Femur (tissue), 1 donor: ENCODE measurements around the gene OGA.

Experiments
- DNase-seq: peaks from one replicate; pipeline ENCODE4 v3.0.0-alpha.2; 2017

The OGA gene

GRCh38 chr10:101773923-101774588, 44.2 kb downstream of the OGA start:
- DNase-seq: no peak

GRCh38 chr10:101772895-101773761, 45.1 kb downstream of the OGA start:
- DNase-seq: no peak

- DNase-seq: no peak
These were observed 46.0 kb downstream of the OGA start for GRCh38 chr10:101772017-101772894.

DNA sequence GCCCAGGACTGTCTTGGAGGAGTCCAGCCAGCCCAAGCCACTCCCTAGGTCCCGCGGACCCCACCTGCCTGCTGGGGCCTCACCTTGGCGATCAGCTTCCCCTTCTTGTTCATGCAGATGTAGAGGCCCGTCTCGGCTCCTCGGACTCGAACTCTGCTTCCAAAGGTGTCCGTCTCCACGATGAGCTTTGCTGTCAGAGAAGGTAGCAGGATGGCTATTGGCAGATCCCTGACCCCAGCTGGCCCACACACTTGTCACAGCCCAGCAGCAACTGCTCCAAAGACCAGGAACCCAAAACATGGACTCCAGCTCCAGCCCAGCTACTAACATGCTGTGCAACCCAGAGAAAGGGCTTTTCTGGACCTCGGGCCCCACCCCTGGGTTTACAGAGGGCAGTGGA, 46.9 kb downstream of the OGA start:
- no peak for DNase-seq

- no peak for DNase-seq
These were observed 47.7 kb downstream of the OGA start for GRCh38 chr10:101770331-101771215.

DNA sequence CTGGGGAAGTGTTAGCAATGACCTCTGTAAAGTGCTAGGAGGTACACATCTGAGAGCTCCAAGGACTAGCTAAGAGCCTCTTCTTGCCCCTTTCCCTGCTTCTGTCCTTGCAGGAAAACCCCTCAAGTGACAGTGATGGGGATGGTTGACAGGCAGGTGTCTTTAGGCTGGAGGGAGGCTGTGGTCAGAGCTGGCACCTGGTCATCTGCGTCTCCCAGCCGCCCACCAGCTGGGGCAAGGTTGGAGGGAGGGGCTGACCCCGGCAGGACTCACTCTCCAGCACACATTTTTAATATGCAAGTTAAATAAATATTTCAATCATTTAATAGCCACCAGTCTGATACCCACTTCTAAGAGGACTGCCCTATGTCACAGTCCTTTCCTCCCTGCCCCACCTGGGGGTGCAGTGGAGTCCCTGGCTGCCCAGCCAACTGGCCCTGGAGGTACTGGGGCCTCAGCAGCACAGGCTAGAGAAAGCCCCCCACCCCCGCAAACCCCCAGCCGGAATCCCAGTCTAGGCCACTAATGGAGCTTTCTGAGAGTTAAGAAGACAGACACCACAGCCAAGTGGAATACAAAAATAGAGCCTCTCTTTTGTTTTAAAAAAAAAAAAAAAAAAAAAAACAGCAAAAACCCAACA, 48.6 kb downstream of the OGA start:
- no peak for DNase-seq

DNA sequence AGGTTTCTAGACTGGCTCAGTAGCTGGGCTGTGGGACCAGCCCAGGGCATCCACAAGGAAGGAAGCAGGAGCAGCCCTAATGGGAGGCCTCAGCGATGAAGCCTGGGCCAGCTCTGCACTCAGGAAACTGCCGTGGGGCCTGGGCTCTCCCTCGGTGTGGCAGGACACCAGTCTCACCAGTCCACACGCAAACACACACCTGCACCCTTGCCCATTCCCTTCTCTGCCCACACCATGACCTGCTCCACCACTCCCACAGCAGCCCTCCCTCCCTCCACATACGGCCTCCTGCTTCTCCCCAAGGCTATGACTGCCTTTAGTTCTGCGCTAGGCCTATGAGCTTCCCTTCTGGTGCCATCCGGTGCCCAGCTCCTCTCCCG, 49.5 kb downstream of the OGA start:
- no peak for DNase-seq

DNA sequence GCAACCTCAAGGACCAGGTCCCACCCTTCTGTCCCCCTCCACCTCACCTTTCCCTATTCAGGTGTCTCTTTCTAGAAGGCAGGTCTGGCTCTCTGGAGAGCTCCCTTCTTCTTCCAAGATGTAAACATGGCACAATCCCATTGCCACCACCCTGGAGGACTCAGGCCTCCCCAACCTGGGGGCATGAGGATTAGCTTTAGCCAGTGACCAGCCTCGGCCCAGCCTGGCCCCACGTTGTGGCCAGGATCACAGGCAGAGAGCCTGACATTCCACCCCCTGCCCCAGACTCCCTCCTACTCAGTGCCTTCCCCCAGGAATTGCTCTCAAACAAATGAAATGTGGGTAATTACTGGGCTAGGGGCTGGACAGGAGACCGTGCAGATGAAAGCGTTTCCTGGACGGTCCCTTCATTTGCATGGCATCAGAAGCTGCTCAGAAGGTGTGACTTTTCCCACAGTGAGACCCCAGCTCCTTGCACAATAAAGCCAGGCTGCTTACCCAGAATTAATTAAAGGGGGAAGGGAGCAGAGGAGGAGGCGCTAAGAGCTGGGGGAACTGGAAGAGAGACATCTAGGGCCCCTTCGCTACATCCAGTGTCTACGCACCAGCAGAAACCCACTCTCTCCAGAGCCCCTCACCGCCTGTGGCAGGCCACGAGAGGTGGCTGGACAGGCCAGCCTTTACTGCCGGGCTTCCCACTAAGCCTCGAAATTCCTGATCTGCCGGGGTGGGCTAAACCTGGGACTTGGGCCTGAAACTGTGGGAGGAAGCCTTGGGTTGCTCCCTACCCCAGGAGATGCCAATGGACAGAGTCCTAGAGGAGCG, 50.1 kb downstream of the OGA start:
- DNase-seq: no peak

GRCh38 chr10:101767600-101767945, 50.7 kb downstream of the OGA start:
- no peak for DNase-seq

DNA sequence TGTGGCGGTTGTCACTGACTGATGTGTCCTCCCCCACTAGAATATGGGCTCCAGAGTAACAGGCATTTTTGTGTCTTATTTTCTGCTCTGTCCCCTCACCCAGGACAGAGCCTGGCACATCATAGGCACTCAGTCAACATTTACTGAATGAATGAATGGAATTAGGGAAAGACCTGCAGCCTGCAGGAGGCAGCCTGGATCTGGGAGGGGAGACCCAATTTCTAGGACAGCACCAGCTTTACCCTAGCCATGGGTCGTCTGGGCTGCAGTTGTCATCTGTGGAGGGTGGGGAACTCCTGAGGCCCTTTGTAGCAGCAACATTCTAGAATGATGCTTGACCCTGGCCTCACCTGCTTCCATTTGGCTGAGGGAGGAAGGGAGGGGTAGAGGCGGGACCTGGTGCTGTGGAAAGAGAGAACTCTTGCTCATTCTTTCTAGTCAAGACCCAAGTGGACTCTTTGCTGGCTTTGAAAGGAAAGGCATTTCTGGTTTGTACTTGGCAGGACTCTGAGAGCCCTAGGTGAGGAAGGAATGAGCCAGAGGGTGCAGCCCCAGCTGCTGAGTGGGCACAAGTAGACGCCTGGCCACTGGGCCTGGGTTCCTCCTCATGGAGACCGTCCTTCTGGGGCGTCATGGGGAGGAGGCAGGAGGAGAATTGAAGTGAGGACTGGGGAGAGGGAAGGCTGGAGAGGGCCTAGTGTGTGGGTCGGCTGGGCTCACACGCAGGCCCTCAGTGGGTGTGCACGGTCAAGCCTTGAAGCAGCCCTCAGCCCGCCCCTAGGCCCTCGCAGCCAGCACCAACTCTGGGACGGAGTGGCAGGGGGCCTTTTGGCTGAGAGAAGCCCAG, 51.3 kb downstream of the OGA start:
- no peak for DNase-seq

- DNase-seq: no peak
These were observed 51.9 kb downstream of the OGA start for GRCh38 chr10:101766306-101766705.

DNA sequence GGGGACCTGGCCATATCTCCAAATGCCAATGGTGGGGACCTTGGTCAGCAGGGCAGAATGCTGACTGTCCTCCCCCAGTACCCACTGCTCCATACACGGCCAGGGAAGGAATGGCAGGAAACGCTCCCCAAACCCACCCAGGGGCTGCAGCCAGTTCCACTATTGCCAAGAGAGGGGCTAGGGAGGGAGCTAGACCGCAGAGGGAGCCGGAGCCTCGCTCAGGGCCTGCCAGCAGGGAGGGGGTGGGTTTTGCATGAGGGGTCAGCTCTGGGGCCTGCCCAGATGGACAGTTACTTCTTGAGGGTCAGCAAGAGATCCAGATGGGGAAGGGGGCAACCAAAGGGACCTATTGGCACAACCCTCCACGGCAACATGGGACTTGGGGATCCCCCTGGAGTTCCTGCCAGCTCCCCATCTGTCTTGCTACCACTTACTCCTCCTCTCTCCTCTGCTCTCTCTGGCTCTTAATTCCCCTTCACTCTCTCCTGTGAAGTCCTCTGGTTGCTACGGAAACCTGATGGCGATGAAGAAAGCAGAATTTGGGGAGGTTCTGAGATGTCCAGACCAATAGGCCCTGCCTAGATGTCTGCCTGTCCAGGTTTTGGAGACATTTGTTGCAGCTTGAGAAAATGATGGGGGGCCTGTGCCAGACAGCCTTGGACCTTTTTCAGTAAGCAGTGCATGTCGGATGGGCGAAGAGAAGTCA, 55.0 kb downstream of the OGA start:
- DNase-seq: no peak

DNA sequence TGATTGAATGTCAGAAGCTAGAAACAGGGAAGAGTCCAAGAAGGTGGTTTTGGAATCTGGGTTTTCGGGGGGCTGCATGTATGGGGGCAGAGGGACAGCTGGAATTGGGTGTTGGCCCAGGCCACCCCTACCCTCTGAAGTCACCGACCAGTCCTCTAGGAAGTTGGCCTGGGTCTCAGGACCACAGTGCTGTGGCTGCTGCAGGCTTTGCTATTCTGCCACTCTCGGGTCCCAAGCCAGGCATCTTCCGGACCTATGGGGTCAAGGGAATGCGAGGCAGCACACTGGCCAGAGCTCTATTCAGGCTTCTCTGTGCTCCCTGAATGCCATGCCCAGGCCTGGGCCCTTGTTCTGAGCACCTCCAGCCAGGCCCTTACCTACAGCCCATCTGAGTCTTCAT, 55.5 kb downstream of the OGA start:
- no peak for DNase-seq

GRCh38 chr10:101761226-101761625, 57.0 kb downstream of the OGA start:
- no peak for DNase-seq

- DNase-seq: no peak
These were observed 57.7 kb downstream of the OGA start for GRCh38 chr10:101760510-101760909.

DNA sequence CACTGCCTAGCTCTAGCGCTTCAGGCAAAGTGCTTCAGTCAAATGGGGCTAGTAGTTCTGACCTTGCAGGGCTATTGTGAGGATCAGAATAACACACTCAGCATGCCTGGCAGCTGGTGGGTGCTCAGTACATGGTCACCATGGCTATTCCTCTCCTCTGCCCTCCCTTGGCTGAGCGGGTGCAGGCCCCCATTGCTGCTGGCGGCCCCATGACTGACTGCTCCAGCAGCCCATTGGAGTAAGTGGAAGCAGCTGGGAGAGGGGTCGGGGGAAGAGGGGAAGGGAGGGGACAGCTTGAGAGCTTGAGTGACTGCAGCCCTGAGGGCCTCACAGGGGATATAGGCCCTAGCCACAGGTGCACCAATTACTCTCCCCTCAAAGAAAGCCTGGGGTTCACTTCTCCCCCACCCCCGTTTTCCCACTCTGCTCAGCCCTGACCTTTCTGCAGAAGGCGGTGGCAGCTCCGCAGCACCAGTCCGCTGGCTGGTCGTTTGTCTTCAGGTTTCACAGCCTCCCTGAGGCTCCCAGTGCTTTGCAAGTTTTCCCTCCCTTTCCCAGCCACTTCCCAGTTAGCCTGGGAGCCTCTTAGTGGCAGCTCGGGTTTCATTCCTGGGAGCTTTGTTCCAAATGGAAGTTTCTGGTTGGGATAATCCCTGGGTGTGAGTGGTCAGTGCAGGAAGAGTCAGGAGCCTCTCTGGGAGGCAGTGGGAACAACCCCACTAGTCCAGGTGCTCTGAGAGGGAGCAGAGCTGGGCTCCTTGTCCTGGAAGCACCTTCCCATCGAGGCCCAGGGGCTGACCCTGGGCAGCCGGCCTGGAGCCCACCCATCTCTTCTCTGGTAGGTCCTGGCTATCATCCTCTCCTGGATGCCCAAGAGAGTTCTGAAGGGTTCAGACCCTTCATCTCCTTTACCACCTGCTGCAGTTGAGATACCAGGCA, 58.7 kb downstream of the OGA start:
- DNase-seq: no peak

DNA sequence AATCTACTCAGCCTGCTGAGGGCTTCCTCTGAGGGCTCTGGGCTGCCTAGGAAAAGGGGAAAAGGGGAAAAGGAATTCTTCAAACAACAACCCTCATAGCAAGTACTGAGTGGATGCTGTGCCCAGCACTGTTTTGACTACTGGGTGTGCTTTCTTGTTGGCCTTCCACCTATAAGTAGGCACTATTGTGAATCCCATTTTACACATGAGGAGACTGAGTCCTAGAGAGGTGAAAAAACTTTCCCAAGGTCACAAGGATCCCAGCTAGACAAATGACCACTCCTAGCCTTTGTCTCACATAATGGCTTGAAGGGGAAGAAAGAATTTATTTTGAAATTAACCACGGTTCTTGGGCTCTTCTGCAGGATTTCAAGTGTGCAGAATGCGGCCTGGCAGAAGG, 59.4 kb downstream of the OGA start:
- no peak for DNase-seq

DNA sequence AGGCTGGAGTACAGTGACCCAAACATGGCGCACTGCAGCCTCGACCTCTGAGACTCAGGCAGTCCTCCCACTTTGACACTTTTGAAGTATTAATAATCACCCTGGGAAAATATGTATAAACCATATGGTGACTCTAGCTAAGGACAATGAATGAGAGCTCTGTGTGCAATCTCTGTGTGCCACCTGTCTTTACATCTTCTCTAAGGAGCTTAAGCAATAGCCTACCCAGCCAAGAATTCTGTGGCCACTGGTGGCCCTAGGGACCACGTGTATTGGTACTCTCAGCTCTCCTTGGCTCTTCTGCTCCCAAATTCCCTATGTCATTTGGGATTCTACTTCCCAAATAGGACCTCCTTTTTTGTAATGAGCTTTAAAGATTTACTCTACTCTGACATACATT, 66.0 kb downstream of the OGA start:
- no peak for DNase-seq
